Inferior parietal cortex (tissue), 1 donor: ENCODE data around the gene RAC2.
A peak's percentile ranks its signal among the peaks of the same experiment; 100 is the strongest.

Experiments used
- DNase-seq: peaks from one replicate; pipeline ENCODE4 v3.0.0-alpha.2; 2016; ENCODE audit errors: extremely low spot score

The RAC2 gene

DNA sequence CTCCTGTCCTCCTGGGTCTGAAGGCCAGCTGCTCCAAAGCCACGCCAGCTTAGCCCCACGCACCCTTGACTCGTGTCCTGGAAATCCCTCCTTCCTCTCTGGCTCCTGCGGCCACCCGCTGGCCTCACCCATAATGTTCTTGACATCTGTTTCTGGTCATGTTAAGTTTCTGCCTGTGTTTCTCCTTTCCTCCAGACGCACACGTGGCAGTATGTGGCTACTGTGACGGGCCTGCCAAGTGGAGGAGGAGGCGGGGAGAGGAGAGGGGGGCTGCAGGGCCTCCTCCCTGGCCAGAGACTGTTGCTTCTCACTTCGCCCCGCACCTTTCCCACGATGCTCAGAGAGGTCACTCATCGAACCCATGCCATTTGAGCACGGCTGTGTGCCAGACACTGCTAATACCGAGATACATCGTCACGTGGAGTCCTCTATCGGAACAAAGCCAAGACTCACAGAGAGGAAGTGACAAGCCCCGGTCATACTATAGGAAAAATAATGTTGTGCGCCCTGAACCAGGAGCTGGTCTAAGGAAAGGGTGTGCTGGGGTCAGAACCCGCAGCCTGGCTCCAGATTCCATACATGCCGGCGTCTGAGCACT lies 67.5 kb downstream of the RAC2 start:
- peak; percentile 18 for DNase-seq

DNA sequence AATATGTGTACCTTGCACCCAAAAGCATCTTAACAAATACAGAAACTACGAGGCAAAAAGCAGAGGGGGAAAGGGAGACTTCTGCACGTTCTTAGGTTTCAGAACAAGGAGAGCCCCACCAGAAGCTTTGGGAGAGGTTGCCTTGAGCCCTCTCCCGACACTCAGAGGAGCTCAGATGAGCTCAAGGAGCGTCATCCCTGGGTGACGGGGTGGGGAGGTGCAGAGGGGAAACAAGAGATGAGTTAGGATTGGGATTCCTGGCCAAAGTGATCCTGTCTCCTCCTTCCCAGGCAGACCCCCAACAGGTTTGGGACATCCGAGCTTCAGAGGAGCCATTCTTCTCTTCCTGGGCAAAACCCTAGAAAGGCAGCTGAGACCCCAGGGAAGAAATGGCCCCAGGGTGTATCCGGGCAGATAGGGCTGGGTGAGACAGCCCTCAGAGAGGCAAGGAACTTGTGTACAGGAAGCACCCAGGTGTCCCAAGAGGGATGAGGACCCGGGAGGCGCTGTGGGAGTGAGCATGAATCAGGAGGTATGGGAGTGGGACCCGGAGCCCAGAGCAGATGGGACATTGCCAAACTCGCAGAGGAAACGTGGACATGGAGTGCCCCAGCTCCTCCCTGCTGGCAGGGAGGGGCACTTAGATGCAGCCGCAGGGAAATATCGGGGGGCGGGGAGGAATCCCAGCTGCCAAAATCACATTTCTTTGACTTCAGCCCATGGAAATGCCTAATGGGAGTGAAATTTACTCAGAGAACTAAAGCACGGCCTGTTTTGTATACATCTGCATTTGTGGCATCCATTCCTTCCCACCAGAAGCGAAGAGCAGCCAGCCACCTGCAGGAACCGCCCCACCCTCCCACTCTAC lies 68.4 kb downstream of the RAC2 start:
- DNase-seq: no peak
